Myocyte (in vitro differentiated cells): ENCODE measurements around the gene CMSS1. TPM values are rescaled to one million over a fixed set of nuclear protein-coding genes. Genes with fewer than 3 reads are reported as not detected.
A peak's percentile ranks its signal among the peaks of the same experiment; 100 is the strongest.

Experiments
- DNase-seq: peaks from one replicate; pipeline ENCODE4 v3.0.0-alpha.2; 2012; ENCODE audit warnings: low read depth
- total RNA-seq: library from RNA; depleted of rRNA; stranded (reverse); fragments of >200 nt; gene quantifications from 2 replicates; pipeline ENCODE4 v1.2.3, GENCODE V29; 2014

Gene CMSS1
- total RNA-seq, 1 donor from 2014 or later = 27.2 TPM

GRCh38 chr3:99901200-99901926 is 83.7 kb downstream of the CMSS1 start:
- peak; percentile 61 for DNase-seq

GRCh38 chr3:99902091-99902490 is 84.4 kb downstream of the CMSS1 start:
- DNase-seq = peak; percentile 31

- no peak for DNase-seq
These were observed 86.2 kb downstream of the CMSS1 start for GRCh38 chr3:99903869-99904268.

- DNase-seq = no peak
These were observed 90.4 kb downstream of the CMSS1 start for GRCh38 chr3:99907959-99908544.

- DNase-seq = peak; percentile 29
These were observed 92.2 kb downstream of the CMSS1 start for GRCh38 chr3:99909714-99910495.

- no peak for DNase-seq
These were observed 93.2 kb downstream of the CMSS1 start for GRCh38 chr3:99910752-99911290.

- no peak for DNase-seq
These were observed 93.8 kb downstream of the CMSS1 start for GRCh38 chr3:99911433-99911832.

GRCh38 chr3:99915906-99916432 is 98.3 kb downstream of the CMSS1 start:
- DNase-seq = no peak

- no peak for DNase-seq
These were observed 101.1 kb downstream of the CMSS1 start for GRCh38 chr3:99918715-99919114.

GRCh38 chr3:99919694-99920093 is 102.0 kb downstream of the CMSS1 start:
- no peak for DNase-seq

GRCh38 chr3:99920481-99921376 is 103.1 kb downstream of the CMSS1 start:
- peak; percentile 48 for DNase-seq

- DNase-seq = no peak
These were observed 103.7 kb downstream of the CMSS1 start for GRCh38 chr3:99921377-99921695.

- no peak for DNase-seq
These were observed 104.3 kb downstream of the CMSS1 start for GRCh38 chr3:99921986-99922385.

GRCh38 chr3:99923873-99924272 is 106.2 kb downstream of the CMSS1 start:
- DNase-seq = no peak

- DNase-seq = peak; percentile 31
These were observed 108.0 kb downstream of the CMSS1 start for GRCh38 chr3:99925584-99926230.

- no peak for DNase-seq
These were observed 110.2 kb downstream of the CMSS1 start for GRCh38 chr3:99927671-99928457.

- no peak for DNase-seq
These were observed 111.4 kb downstream of the CMSS1 start for GRCh38 chr3:99928771-99929744.

GRCh38 chr3:99929745-99930139 is 112.1 kb downstream of the CMSS1 start:
- peak; percentile 58 for DNase-seq
